Measurements from ENCODE around the gene KCNN3. TPM values are rescaled to one million over a fixed set of nuclear protein-coding genes. Genes with fewer than 3 reads are reported as not detected.

The KCNN3 gene
- total and polyA plus RNA-seq, 2 of the 8 experiments (the other 6 are each of a cell fraction or from before 2014, with no cell fraction given) = 2.8 to 3.7 TPM

DNA sequence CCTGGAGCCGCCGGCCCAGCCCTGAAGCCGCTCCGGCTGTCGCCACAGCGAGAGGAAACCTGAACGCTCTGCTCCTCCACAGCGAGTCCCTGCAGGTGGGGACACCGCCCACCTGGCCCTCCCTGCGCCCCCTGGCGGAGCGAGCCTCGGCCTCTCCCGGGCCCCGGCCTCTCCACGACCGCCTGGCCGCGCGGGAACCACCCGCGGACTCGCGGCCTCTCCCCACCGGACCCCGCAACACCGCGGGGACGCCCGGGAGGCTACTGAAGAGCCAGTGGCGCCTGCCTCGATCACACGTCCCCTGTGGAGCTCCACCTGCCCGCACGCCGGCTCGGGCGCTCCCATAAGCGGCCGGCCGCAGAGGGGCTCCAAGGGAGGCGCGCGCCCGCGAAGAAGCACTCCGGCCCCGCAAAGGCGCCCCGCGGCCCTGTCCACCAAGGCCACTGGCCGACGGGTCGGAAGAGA, 109.6 kb downstream of the KCNN3 start (continued):
- TF ChIP-seq, protein P1, sequence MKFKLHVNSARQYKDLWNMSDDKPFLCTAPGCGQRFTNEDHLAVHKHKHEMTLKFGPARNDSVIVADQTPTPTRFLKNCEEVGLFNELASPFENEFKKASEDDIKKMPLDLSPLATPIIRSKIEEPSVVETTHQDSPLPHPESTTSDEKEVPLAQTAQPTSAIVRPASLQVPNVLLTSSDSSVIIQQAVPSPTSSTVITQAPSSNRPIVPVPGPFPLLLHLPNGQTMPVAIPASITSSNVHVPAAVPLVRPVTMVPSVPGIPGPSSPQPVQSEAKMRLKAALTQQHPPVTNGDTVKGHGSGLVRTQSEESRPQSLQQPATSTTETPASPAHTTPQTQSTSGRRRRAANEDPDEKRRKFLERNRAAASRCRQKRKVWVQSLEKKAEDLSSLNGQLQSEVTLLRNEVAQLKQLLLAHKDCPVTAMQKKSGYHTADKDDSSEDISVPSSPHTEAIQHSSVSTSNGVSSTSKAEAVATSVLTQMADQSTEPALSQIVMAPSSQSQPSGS (IDR thresholded peaks at IDR 0.05; ENCODE audit: low read length) = no peak
- TF ChIP-seq EZH2 (IDR thresholded peaks at IDR 0.05; ENCODE audit: low read depth, low read length, severe bottlenecking) (no peak), TAF1 (IDR thresholded peaks at IDR 0.05; ENCODE audit: low read depth, low read length) (no peak), SIRT6 (IDR thresholded peaks at IDR 0.05; ENCODE audit: low read length) (no peak), SUZ12 (IDR thresholded peaks at IDR 0.05; ENCODE audit: low read length) (0 out of 2 replicates have a peak, but pooled peaks have one; percentile 15), GTF2F1 (IDR thresholded peaks at IDR 0.05; ENCODE audit: borderline replicate concordance, low read depth, low read length) (no peak), KDM4A (IDR thresholded peaks at IDR 0.05; ENCODE audit: low read depth, low read length, severe bottlenecking) (peak; percentile 70), JUN (IDR thresholded peaks at IDR 0.05; ENCODE audit: low read depth, low read length) (no peak), YY1 (IDR thresholded peaks at IDR 0.05; ENCODE audit: low read depth, low read length) (no peak)
- TF ChIP-seq, protein P2, sequence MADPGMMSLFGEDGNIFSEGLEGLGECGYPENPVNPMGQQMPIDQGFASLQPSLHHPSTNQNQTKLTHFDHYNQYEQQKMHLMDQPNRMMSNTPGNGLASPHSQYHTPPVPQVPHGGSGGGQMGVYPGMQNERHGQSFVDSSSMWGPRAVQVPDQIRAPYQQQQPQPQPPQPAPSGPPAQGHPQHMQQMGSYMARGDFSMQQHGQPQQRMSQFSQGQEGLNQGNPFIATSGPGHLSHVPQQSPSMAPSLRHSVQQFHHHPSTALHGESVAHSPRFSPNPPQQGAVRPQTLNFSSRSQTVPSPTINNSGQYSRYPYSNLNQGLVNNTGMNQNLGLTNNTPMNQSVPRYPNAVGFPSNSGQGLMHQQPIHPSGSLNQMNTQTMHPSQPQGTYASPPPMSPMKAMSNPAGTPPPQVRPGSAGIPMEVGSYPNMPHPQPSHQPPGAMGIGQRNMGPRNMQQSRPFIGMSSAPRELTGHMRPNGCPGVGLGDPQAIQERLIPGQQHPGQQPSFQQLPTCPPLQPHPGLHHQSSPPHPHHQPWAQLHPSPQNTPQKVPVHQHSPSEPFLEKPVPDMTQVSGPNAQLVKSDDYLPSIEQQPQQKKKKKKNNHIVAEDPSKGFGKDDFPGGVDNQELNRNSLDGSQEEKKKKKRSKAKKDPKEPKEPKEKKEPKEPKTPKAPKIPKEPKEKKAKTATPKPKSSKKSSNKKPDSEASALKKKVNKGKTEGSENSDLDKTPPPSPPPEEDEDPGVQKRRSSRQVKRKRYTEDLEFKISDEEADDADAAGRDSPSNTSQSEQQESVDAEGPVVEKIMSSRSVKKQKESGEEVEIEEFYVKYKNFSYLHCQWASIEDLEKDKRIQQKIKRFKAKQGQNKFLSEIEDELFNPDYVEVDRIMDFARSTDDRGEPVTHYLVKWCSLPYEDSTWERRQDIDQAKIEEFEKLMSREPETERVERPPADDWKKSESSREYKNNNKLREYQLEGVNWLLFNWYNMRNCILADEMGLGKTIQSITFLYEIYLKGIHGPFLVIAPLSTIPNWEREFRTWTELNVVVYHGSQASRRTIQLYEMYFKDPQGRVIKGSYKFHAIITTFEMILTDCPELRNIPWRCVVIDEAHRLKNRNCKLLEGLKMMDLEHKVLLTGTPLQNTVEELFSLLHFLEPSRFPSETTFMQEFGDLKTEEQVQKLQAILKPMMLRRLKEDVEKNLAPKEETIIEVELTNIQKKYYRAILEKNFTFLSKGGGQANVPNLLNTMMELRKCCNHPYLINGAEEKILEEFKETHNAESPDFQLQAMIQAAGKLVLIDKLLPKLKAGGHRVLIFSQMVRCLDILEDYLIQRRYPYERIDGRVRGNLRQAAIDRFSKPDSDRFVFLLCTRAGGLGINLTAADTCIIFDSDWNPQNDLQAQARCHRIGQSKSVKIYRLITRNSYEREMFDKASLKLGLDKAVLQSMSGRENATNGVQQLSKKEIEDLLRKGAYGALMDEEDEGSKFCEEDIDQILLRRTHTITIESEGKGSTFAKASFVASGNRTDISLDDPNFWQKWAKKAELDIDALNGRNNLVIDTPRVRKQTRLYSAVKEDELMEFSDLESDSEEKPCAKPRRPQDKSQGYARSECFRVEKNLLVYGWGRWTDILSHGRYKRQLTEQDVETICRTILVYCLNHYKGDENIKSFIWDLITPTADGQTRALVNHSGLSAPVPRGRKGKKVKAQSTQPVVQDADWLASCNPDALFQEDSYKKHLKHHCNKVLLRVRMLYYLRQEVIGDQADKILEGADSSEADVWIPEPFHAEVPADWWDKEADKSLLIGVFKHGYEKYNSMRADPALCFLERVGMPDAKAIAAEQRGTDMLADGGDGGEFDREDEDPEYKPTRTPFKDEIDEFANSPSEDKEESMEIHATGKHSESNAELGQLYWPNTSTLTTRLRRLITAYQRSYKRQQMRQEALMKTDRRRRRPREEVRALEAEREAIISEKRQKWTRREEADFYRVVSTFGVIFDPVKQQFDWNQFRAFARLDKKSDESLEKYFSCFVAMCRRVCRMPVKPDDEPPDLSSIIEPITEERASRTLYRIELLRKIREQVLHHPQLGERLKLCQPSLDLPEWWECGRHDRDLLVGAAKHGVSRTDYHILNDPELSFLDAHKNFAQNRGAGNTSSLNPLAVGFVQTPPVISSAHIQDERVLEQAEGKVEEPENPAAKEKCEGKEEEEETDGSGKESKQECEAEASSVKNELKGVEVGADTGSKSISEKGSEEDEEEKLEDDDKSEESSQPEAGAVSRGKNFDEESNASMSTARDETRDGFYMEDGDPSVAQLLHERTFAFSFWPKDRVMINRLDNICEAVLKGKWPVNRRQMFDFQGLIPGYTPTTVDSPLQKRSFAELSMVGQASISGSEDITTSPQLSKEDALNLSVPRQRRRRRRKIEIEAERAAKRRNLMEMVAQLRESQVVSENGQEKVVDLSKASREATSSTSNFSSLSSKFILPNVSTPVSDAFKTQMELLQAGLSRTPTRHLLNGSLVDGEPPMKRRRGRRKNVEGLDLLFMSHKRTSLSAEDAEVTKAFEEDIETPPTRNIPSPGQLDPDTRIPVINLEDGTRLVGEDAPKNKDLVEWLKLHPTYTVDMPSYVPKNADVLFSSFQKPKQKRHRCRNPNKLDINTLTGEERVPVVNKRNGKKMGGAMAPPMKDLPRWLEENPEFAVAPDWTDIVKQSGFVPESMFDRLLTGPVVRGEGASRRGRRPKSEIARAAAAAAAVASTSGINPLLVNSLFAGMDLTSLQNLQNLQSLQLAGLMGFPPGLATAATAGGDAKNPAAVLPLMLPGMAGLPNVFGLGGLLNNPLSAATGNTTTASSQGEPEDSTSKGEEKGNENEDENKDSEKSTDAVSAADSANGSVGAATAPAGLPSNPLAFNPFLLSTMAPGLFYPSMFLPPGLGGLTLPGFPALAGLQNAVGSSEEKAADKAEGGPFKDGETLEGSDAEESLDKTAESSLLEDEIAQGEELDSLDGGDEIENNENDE (IDR thresholded peaks at IDR 0.05; ENCODE audit: insufficient replicate concordance, low read length) = no peak
